ENCODE measurements around the gene TMEM179. TPM values are rescaled to one million over a fixed set of nuclear protein-coding genes. Genes with fewer than 3 reads are reported as not detected.
"Not testable (repeated sequence)": the region's sequence is repeated elsewhere in the genome, so short reads cannot be mapped to it uniquely, and the experiment has no call there.

The TMEM179 gene
- total RNA-seq: not detected

DNA sequence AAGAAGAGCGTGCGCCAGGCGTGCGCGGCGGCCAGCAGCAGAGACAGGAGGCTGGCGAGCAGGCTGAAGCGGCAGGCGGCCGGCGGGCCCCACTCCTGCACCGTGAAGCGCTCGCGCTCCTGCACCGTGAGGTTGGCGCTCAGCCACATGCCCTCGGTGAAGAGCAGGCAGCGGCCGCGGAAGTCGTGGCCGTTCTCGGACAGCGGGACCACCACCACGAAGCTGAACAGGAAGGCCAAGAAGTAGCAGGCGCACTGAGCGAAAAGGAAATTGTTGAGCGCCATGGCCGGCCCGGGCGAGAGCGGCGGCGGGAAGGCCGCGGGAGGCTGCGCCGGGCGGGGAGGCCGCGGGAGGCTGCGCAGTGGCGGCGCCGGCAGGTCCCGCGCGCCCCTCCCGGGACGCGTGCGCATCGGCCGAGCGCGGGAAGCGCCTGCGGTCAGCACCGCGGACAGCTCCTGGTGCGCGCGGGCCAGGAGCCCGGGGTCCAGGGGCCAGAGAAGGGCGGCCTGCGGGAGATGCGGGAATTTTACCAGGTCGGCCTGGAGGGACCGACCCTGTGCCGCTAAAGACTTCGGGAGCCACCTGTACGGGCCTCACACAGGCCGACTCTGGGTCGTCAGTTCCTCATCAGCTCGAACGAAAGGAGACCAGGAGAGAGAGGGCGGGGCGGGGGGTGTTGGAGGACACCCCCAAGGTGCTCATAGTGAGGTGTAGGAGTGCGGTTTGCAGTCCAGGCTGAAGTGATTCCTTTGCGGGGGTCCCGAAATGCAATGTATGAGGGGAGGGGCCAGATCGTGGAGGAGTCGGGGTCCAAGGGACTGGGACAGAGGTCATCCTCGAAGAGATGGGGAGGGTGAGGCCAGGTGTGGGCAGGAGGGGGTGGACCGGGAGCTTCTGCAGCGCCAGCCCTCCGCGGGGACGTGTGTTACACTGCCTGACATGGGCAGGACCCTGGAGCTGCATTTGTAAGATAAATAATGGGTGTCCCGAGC is at the start of gene TMEM179:
TSS of gene TMEM179 (minus strand) at position 315 of the 992 bp plus-strand sequence. CDS start at position 284, 31 bp downstream.
- in situ Hi-C loops (cut with MboI; ENCODE audit: low sequenced_read_pairs in 4 of 4) (no loop called here), intact Hi-C loops (cut with DNase I; ENCODE audit: low total_unique reads) (no loop called here)
- DNase-seq (no peak), ATAC-seq (no peak)
- Histone ChIP-seq H3K27ac (no peak within 1 kb of the TSS), H3K4me1 (no peaks in the 10 kb centered on the region), H3K36me3 (no peaks in the 10 kb centered on the region), H3K9me3 (no peaks in the 10 kb centered on the region), H3K27me3 (peaks cover 44 to 66% (median 46%) of the 10 kb centered on the region in 3 donors), H3K4me3 (no peak within 1 kb of the TSS)
- TF ChIP-seq, protein P1, sequence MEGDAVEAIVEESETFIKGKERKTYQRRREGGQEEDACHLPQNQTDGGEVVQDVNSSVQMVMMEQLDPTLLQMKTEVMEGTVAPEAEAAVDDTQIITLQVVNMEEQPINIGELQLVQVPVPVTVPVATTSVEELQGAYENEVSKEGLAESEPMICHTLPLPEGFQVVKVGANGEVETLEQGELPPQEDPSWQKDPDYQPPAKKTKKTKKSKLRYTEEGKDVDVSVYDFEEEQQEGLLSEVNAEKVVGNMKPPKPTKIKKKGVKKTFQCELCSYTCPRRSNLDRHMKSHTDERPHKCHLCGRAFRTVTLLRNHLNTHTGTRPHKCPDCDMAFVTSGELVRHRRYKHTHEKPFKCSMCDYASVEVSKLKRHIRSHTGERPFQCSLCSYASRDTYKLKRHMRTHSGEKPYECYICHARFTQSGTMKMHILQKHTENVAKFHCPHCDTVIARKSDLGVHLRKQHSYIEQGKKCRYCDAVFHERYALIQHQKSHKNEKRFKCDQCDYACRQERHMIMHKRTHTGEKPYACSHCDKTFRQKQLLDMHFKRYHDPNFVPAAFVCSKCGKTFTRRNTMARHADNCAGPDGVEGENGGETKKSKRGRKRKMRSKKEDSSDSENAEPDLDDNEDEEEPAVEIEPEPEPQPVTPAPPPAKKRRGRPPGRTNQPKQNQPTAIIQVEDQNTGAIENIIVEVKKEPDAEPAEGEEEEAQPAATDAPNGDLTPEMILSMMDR (IDR thresholded peaks at IDR 0.05 in 4 of 5, conservative IDR thresholded peaks at IDR 0.05 in 1 of 5): no peak
- no peak for TF ChIP-seq POLR2A (IDR thresholded peaks at IDR 0.05)

DNA sequence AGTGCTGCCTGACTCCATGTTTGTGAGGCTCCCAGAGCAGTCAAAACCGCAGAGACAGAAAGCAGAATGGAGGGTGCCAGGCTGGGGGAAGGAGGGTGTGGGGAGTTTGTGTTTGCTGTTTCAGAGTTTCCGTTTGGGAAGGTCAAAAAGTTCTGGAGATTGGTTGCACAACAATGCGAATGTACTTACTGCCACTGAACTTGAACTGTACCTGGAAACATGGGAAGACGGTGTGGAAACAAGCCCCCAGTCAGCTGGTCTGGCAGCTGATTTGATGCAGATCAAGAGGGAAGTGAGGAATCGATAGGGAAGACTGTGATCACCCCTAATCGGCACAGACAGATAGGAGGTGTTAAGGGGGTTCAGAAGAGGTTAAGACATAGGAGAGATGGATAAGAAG is 49.5 kb upstream of the TMEM179 start:
- intact Hi-C loops (cut with DNase I; ENCODE audit: low total_unique reads): no loop called here
- in situ Hi-C loops (cut with MboI; ENCODE audit: low sequenced_read_pairs in 4 of 4): no loop called here
- H3K9me3 ChIP-seq: no peaks in the 10 kb centered on the region
- no peak for TF ChIP-seq POLR2A (IDR thresholded peaks at IDR 0.05)
- TF ChIP-seq, protein P1 (IDR thresholded peaks at IDR 0.05 in 4 of 5, conservative IDR thresholded peaks at IDR 0.05 in 1 of 5): no peak
- H3K4me1 ChIP-seq: peaks cover 0 to 9% of the 10 kb centered on the region in 2 donors
- no peaks in the 10 kb centered on the region for H3K36me3 ChIP-seq
- no peak for DNase-seq
- no peak overlapping the region for H3K27ac ChIP-seq
- ATAC-seq: no peak
- no peak overlapping the region for H3K4me3 ChIP-seq
- H3K27me3 ChIP-seq: no peaks in the 10 kb centered on the region

DNA sequence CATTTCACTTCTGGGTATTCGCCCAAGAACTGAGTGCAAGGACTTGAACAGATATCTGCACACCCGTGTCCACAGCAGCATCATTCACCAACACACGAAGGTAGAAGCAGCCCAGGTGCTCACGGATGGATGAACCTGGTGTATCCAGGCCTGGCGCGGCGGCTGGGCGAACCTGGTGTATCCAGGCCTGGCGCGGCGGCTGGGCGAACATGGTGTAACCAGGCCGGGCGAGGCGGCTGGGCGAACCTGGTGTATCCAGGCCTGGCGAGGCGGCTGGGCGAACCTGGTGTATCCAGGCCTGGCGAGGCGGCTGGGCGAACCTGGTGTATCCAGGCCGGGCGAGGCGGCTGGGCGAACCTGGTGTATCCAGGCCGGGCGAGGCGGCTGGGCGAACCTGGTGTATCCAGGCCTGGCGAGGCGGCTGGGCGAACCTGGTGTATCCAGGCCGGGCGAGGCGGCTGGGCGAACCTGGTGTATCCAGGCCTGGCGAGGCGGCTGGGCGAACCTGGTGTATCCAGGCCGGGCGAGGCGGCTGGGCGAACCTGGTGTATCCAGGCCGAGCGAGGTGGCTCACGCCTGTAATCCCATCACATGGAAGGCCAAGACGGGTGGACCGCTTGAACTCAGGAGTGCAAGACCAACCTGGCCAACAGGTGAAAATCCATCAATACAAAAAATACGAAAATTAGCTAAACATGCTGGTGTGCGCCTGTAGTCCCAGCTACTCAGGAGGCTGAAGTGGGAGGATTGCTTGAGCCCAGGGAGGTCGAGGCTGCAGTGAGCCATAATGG is 48.8 kb upstream of the TMEM179 start:
- DNase-seq; H3K36me3 ChIP-seq; H3K27me3 ChIP-seq; H3K4me1 ChIP-seq; H3K9me3 ChIP-seq; H3K4me3 ChIP-seq; in situ Hi-C loops (cut with MboI; ENCODE audit: low sequenced_read_pairs in 4 of 4); H3K27ac ChIP-seq; ATAC-seq; intact Hi-C loops (cut with DNase I; ENCODE audit: low total_unique reads): not testable (repeated sequence)

DNA sequence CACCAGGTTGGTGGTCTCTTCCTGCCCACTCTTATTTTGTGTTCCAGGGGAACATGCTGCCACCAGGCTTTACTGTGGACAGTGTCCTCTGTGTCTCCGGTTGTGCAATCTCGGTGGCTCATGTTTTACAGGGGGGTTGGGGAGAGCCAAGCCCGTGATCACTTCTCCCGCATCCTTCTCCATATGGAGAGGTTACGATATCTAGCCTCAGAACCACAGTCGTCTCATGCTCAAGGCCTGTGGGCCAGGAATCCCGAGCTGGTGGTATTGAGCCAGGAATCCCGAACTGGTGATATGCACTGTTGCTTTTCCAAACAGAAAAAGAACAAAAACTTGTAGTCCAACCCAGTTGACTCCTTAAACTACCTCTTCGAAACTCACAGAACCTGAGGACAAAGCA is 47.8 kb upstream of the TMEM179 start:
- DNase-seq (no peak), ATAC-seq (no peak)
- Histone ChIP-seq H3K4me3 (no peak overlapping the region), H3K4me1 (peaks cover 0 to 9% of the 10 kb centered on the region in 2 donors), H3K36me3 (no peaks in the 10 kb centered on the region), H3K9me3 (no peaks in the 10 kb centered on the region), H3K27ac (no peak overlapping the region), H3K27me3 (no peaks in the 10 kb centered on the region)
- no peak for TF ChIP-seq POLR2A (IDR thresholded peaks at IDR 0.05)
- TF ChIP-seq, protein P1 (IDR thresholded peaks at IDR 0.05 in 4 of 5, conservative IDR thresholded peaks at IDR 0.05 in 1 of 5): no peak
- in situ Hi-C loops (cut with MboI; ENCODE audit: low sequenced_read_pairs in 4 of 4): no loop called here
- intact Hi-C loops (cut with DNase I; ENCODE audit: low total_unique reads): no loop called here

DNA sequence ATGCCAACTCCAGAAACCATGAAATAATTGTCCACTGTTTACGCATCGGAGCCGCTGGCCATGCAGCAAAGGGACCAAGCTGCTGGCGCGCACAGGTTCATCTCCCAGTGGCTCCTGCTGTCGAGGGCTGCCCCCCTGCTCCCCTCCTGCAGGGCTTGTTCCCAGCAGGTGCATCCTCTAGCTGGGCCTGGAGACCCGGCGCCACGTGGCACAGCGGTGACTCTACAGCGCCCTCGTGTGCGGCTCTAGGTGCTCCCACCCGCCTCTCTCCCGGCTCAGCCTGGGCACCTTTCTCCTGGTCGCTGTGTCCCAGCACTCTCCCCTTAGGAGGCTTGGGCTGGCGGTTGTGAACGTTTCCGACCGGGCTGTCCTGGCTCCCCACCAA is 47.3 kb upstream of the TMEM179 start:
- ATAC-seq (no peak), DNase-seq (no peak)
- H3K9me3 ChIP-seq: no peaks in the 10 kb centered on the region
- intact Hi-C loops (cut with DNase I; ENCODE audit: low total_unique reads) (no loop called here), in situ Hi-C loops (cut with MboI; ENCODE audit: low sequenced_read_pairs in 4 of 4) (no loop called here)
- H3K27ac ChIP-seq: no peak overlapping the region
- TF ChIP-seq POLR2A (IDR thresholded peaks at IDR 0.05): no peak
- TF ChIP-seq, protein P1 (IDR thresholded peaks at IDR 0.05 in 4 of 5, conservative IDR thresholded peaks at IDR 0.05 in 1 of 5): no peak
- H3K4me3 ChIP-seq: no peak overlapping the region
- no peaks in the 10 kb centered on the region for H3K27me3 ChIP-seq
- peaks cover 0 to 9% of the 10 kb centered on the region in 2 donors for H3K4me1 ChIP-seq
- no peaks in the 10 kb centered on the region for H3K36me3 ChIP-seq
